Activated B cell treated with CpG ODN at 0.5 μM for 24 hours (primary cell): ENCODE results near the gene USP37. TPM values are rescaled to one million over a fixed set of nuclear protein-coding genes. Genes with fewer than 3 reads are reported as not detected.
"Not testable (repeated sequence)": the region's sequence is repeated elsewhere in the genome, so short reads cannot be mapped to it uniquely, and the experiment has no call there.

ENCODE experiments used
- ATAC-seq: fragments of 200-7000 bp; cut with Tn5 transposase; one replicate; pipeline ENCODE4 v1.10.0; 2021; ENCODE audit warnings: low read depth, mild to moderate bottlenecking, moderate library complexity
- CTCF ChIA-PET: fragments of 350-600 bp; sonication (Branson Sonifier 250); formaldehyde crosslinking; loops from one replicate; lab custom pipeline; 2021; ENCODE audit warnings: antibody characterized with exemption; lab: Charles Lee
- POLR2A ChIA-PET: fragments of 350-600 bp; sonication (Branson Sonifier 250); formaldehyde crosslinking; loops from one replicate; lab custom pipeline; 2021; ENCODE audit warnings: antibody characterized with exemption; lab: Charles Lee
- DNase-seq: peaks from one replicate; pipeline ENCODE4 v3.0.0; 2022
- H3K27ac Mint-ChIP-seq: one replicate; pipeline ENCODE4 v1.8.0; 2020; ENCODE audit warnings: mixed read lengths
- H3K27me3 Mint-ChIP-seq: one replicate; pipeline ENCODE4 v1.8.0; 2021; ENCODE audit warnings: mixed read lengths
- H3K36me3 Mint-ChIP-seq: one replicate; pipeline ENCODE4 v1.8.0; 2021; ENCODE audit warnings: low read depth, mixed read lengths
- H3K4me1 Mint-ChIP-seq: one replicate; pipeline ENCODE4 v1.8.0; 2021; ENCODE audit warnings: mixed read lengths
- H3K4me3 Mint-ChIP-seq: one replicate; pipeline ENCODE4 v1.8.0; 2020; ENCODE audit warnings: mild to moderate bottlenecking, mixed read lengths
- H3K9me3 Mint-ChIP-seq: one replicate; pipeline ENCODE4 v1.8.0; 2020; ENCODE audit warnings: mixed read lengths
- CTCF ChIP-seq: fragments of 200-600 bp; IDR thresholded peaks from one replicate; pipeline ENCODE4 v1.8.0; 2022; ENCODE audit warnings: antibody characterized with exemption, mild to moderate bottlenecking
- intact Hi-C: fragments of 100-400 bp; cut with micrococcal nuclease; formaldehyde crosslinking; loops from one replicate; pipeline ENCODE4 v1.15.1; 2024
- total RNA-seq: library from RNA; stranded (reverse); gene quantifications from 2 replicates; pipeline ENCODE4 v1.2.3, GENCODE V29; 2022

Gene USP37
- total RNA-seq, 1 donor from 2014 or later = 23.1 TPM

- CTCF ChIA-PET = no interaction called here
- Mint-ChIP-seq H3K4me1 (peaks cover 4% of the 10 kb centered on the region), H3K27me3 (no peaks in the 10 kb centered on the region), H3K36me3 (peaks cover 74% of the 10 kb centered on the region), H3K4me3 (no peak overlapping the region), H3K9me3 (no peaks in the 10 kb centered on the region), H3K27ac (peak overlapping the region; percentile 2)
- intact Hi-C loops = no loop called here
- no peak for DNase-seq
- no peak for ATAC-seq
- POLR2A ChIA-PET = no interaction called here
- no peak for TF ChIP-seq CTCF
Measured at GRCh38 chr2:218555527-218555926, 12.6 kb downstream of the USP37 start.

GRCh38 chr2:218554225-218554624 is 13.9 kb downstream of the USP37 start:
- POLR2A ChIA-PET, H3K4me3 Mint-ChIP-seq: not testable (repeated sequence)

GRCh38 chr2:218547978-218548377 is 20.2 kb downstream of the USP37 start:
- ChIA-PET POLR2A (no interaction called here), CTCF (no interaction called here)
- TF ChIP-seq CTCF = no peak
- intact Hi-C loops = no loop called here
- Mint-ChIP-seq H3K4me3 (no peak overlapping the region), H3K36me3 (peaks cover 77% of the 10 kb centered on the region), H3K27me3 (no peaks in the 10 kb centered on the region), H3K4me1 (peaks cover 2% of the 10 kb centered on the region), H3K27ac (no peak overlapping the region), H3K9me3 (no peaks in the 10 kb centered on the region)
- DNase-seq = no peak
- no peak for ATAC-seq

More at GRCh38 chr2:218554225-218554624, 13.9 kb downstream of the USP37 start:
- ATAC-seq, DNase-seq, H3K9me3 Mint-ChIP-seq, intact Hi-C loops, H3K27ac Mint-ChIP-seq, H3K4me1 Mint-ChIP-seq, H3K27me3 Mint-ChIP-seq, CTCF ChIA-PET: not testable (repeated sequence)
- peaks cover 69% of the 10 kb centered on the region for H3K36me3 Mint-ChIP-seq

GRCh38 chr2:218547511-218547910 is 20.6 kb downstream of the USP37 start:
- DNase-seq = no peak
- ChIA-PET POLR2A (no interaction called here), CTCF (interaction anchor here (0.7 kb wide), 1 partner anchor 290 kb away, joined by 3 read pairs; no protein-coding TSS in a partner anchor)
- Mint-ChIP-seq H3K27ac (no peak overlapping the region), H3K27me3 (no peaks in the 10 kb centered on the region), H3K36me3 (peaks cover 77% of the 10 kb centered on the region), H3K4me3 (no peak overlapping the region), H3K4me1 (peaks cover 2% of the 10 kb centered on the region), H3K9me3 (no peaks in the 10 kb centered on the region)
- TF ChIP-seq CTCF = no peak
- ATAC-seq = no peak
- intact Hi-C loops = no loop called here

GRCh38 chr2:218546012-218546411 is 22.1 kb downstream of the USP37 start:
- CTCF ChIA-PET = no interaction called here
- no peaks in the 10 kb centered on the region for H3K27me3 Mint-ChIP-seq
- H3K4me3 Mint-ChIP-seq = no peak overlapping the region
- H3K36me3 Mint-ChIP-seq = peaks cover 80% of the 10 kb centered on the region
- intact Hi-C loops = no loop called here
- H3K27ac Mint-ChIP-seq = no peak overlapping the region
- ATAC-seq (no peak), DNase-seq (no peak)
- no peaks in the 10 kb centered on the region for H3K9me3 Mint-ChIP-seq
- TF ChIP-seq CTCF = no peak
- H3K4me1 Mint-ChIP-seq = peaks cover 2% of the 10 kb centered on the region
- POLR2A ChIA-PET = no interaction called here

- Mint-ChIP-seq H3K27ac (no peak overlapping the region), H3K9me3 (no peaks in the 10 kb centered on the region), H3K27me3 (no peaks in the 10 kb centered on the region), H3K4me1 (no peaks in the 10 kb centered on the region), H3K4me3 (no peak overlapping the region), H3K36me3 (peaks cover 70% of the 10 kb centered on the region)
- POLR2A ChIA-PET = no interaction called here
- no peak for TF ChIP-seq CTCF
- intact Hi-C loops = no loop called here
- DNase-seq (no peak), ATAC-seq (no peak)
- CTCF ChIA-PET = no interaction called here
Measured at GRCh38 chr2:218540015-218540414, 28.1 kb downstream of the USP37 start.
